HCT116 (cell line): ENCODE measurements around the gene ITPK1.

Source experiments
- ATF3 ChIP-seq: IDR thresholded peaks from 2 replicates; pipeline ENCODE4 v1.6.1; 2012
- CEBPB ChIP-seq: IDR thresholded peaks from 2 replicates; pipeline ENCODE4 v1.6.1; 2012; ENCODE audit warnings: low read depth
- CTCF ChIP-seq, 3 experiments: fragments of 200-600 bp in 1 of 3; sonication (generic) in 1 of 3; IDR thresholded peaks in 2 of 3; conservative IDR thresholded peaks in 1 of 3; 2 replicates each; pipeline ENCODE4 v1.5.1; 2012 to 2017; ENCODE audit warnings: low read depth in 2 of 3, low read length in 2 of 3, antibody characterized with exemption in 1 of 3, borderline replicate concordance in 1 of 3, control low read depth in 1 of 3, mild to moderate bottlenecking in 1 of 3, mixed read lengths in 1 of 3, mixed run types in 1 of 3, moderate library complexity in 1 of 3; ENCODE audit not compliant: insufficient read depth in 1 of 3
- EGR1 ChIP-seq: IDR thresholded peaks from 2 replicates; pipeline ENCODE4 v1.6.1; 2012; ENCODE audit warnings: low read depth
- EZH2 ChIP-seq: fragments of 200-600 bp; sonication (generic); IDR thresholded peaks from 2 replicates; pipeline ENCODE4 v1.6.1; 2017; ENCODE audit warnings: antibody characterized with exemption, mixed run types
- FOSL1 ChIP-seq: IDR thresholded peaks from 2 replicates; pipeline ENCODE4 v1.6.1; 2012; ENCODE audit warnings: low read depth
- POLR2A ChIP-seq: IDR thresholded peaks from 2 replicates; pipeline ENCODE4 v1.7.0; 2011; ENCODE audit warnings: borderline replicate concordance; ENCODE audit not compliant: insufficient read depth, insufficient read length; ENCODE audit errors: extremely low read depth
- RAD21 ChIP-seq: IDR thresholded peaks from 2 replicates; pipeline ENCODE4 v1.6.1; 2012; ENCODE audit warnings: low read depth, mild to moderate bottlenecking
- REST ChIP-seq: IDR thresholded peaks from 2 replicates; pipeline ENCODE4 v1.6.1; 2012; ENCODE audit warnings: low read depth
- YY1 ChIP-seq: IDR thresholded peaks from 2 replicates; pipeline ENCODE4 v1.6.1; 2011; ENCODE audit warnings: low read length, low read depth, moderate library complexity, mild to moderate bottlenecking; ENCODE audit not compliant: insufficient replicate concordance; ENCODE audit errors: extremely low read depth
- ZNF274 ChIP-seq: fragments of 200-500 bp; sonication (Bioruptor generic); IDR thresholded peaks from 2 replicates; pipeline ENCODE4 v1.6.1; 2014; ENCODE audit warnings: mild to moderate bottlenecking, low read depth, low read length, inconsistent platforms

- TF ChIP-seq CTCF (IDR thresholded peaks at IDR 0.05 in 2 of 3, conservative IDR thresholded peaks at IDR 0.05 in 1 of 3; ENCODE audit: borderline replicate concordance in 1 of 3, insufficient read depth in 1 of 3, low read depth in 2 of 3, low read length in 2 of 3) (no peak), REST (no peak), EZH2 (no peak), CEBPB (no peak), EGR1 (no peak), RAD21 (no peak), FOSL1 (no peak), ATF3 (no peak), YY1 (no peak), ZNF274 (no peak), POLR2A (no peak)
These were observed 210.1 kb downstream of the ITPK1 start for GRCh38 chr14:92905667-92906066.
